NCI-H524 treated with DMSO at 0.1 percent for 48 hours (cell line): ENCODE data around the gene KIF6.
"Not testable (repeated sequence)": the region's sequence is repeated elsewhere in the genome, so short reads cannot be mapped to it uniquely, and the experiment has no call there.

Experiments
- DNase-seq: peaks from one replicate; lab custom pipeline; 2025; lab: John Stamatoyannopoulos, UW

Gene KIF6

DNA sequence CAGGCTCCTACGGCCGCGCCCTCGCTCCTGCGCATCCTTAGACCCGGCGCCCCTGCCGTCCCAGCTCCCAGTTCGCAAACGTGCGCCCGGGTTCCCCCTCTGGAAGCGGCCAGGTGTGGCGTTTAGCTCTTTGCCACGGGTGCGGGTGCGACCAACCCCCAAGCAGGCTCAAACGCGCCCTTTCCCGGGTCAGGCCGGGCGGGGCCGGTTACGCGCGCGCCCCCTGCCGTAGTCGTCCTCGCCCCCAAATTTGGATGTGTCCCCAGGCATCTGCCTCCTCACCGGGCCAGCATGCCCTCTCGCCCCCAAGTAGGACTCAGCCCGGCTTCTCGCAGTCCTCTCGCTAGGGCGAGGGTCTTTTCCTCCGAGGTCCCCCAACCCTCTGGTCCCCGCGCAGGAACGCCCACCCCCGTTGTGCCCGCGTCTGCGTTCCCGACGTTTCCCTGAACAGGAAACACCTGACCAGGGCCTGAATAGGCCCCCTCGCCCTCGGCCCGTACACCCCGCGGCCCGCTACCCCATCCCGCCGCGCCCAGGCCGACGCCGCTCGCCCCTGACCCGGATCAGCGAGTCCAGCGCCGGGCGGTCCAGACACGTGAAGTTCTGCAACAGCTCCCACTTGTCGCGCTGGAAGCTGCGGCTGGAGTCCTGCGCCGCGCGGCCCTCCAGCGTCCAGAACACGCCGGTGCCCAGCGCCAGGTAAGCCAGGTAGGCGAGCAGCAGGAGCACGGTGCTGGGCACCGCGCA is 411.5 kb downstream of the KIF6 start:
- no peak for DNase-seq

- DNase-seq: no peak
Measured at GRCh38 chr6:39312912-39313525, 412.2 kb downstream of the KIF6 start.

- DNase-seq: no peak
Measured at GRCh38 chr6:39310542-39310941, 414.7 kb downstream of the KIF6 start.

DNA sequence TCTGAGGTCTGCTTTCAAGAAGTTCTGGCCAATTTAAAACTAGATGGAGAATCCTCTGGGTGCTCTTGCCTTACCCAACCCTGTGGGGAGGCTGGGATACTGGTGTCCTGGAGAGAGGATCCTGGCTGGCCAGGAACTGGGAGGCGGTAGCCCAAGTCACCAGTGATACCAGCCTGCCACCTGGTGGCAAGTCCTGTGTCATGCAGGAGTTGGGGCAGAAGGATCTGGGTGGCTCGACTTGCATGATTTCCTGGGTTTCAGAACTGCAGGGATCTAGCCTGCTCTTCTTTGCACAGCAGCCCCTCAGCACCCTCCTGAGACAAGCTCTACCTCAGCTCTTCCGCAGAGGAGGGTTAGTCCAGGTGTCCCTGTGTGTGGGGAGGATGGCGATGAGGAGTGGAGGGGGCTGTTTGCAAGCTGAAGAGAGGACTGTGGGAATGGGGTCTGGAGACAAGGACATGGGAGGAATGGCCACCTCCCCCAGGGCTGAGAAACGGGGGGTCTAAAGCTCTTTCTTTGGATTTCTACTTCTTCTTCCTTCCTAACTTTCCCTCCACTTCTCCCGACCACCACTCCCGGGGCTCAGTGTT is 415.2 kb downstream of the KIF6 start:
- no peak for DNase-seq

DNA sequence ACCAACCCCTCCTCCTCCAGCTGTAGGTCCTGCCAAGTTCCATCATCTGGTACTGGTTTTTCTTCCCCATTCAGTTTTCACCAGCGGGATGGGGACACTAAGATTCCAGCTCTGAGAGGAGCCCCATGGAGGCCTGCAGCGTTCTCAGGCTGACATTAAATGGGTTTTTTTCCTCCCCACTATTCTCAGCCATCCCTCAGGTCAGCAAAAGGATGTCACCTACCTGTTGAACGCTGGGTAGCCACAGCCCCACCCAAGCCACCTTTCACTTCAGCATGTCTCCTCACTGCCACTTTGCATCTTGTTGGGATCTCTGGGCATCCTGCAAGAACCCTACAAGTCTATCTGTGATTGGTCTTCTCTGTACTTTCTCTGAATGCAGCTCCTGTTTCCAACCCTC is 417.7 kb downstream of the KIF6 start:
- DNase-seq: no peak

DNA sequence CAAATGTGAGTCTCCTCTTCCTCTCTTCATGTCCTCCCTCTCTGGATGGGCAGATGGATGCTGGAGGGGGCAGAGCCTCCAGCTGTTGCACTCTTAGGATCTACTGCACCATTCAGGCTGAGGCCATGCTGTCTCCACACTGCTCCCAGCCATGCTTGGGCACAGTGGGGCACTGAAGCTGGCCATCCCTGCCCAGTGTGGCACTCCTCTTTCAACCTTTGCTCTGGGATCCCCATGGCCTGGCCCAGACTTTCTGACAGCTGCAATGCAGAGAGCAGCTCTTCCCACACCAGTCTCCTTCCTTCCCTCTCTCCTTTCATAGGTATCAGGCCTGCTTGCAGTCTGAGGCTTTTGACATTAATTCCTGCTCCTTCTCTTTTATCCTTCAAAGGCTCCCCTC is 420.3 kb downstream of the KIF6 start:
- no peak for DNase-seq

GRCh38 chr6:39303425-39304153 is 421.6 kb downstream of the KIF6 start:
- no peak for DNase-seq

DNA sequence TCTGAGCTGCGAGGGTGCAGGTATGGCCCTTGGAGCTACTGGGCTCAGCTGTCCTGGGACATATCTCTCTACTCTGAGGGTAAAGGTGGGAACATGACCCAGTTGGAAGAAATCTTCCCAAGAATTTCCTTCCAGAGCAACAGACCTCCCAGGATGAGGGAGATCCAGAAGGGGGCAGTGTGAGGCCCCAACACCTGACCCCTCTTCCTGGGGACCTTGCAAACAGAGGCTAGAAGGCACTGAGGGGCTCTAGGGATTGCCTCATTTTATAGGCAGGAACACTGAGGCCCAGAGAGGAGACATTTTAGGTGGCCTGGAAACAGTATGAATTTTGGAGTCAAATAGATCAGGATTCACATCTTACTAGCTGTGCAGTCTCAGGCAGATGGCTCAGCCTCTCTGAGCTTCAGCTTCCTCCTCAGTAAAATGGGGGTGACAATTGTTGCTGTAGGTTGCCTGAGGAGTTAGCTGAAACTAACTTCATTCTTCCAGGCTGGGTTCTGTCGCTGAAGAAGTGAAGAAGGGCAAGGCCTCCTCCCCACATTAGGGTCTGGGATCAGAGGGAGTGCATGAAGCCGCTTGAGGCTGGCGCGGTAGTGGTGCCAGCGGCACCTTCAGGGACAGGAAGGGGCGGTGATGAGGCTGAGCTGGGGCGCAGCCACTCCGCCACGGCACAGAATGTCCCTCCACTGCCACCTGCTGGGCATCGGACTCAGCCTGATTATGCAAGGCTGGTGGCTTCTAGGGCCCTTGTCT is 422.4 kb downstream of the KIF6 start:
- no peak for DNase-seq

DNA sequence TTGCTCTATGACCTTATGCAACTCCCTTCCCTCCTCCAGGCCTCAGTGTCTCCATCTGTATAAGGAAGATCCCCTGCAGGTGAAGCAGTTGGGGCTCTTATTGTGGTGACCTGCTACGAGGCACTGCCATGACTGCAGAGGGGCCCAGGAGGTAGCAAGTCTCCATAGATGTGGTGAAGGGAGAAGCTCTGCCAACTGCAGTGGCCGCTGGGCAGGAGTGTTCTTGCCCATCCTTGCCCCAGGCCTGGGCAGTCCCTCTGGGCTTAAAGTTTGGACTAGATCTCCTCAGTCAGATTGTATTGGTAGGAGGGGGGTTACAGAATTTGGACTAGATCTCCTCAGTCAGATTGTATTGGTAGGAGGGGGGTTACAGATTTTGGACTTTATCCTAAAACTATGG is 423.2 kb downstream of the KIF6 start:
- no peak for DNase-seq

DNA sequence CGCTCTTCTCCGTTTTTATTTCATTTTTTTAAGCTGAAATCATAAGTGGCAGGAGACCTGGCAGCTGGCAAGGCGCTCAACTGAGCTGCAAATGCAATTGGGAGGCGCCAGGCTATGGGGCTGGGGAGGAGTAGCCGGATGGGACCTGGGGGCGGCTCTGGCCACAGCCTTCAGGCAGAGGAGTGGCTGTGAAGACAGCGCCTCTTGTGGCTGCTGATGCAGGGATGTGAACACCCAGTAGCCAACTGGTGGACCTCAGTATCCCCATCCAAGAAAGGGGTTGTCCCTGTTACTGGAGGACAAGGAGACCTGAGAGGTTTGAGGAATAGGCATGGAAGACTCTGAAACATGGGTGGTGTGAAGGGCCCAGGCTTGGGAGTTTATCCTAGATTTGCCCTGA is 423.6 kb downstream of the KIF6 start:
- DNase-seq: no peak

DNA sequence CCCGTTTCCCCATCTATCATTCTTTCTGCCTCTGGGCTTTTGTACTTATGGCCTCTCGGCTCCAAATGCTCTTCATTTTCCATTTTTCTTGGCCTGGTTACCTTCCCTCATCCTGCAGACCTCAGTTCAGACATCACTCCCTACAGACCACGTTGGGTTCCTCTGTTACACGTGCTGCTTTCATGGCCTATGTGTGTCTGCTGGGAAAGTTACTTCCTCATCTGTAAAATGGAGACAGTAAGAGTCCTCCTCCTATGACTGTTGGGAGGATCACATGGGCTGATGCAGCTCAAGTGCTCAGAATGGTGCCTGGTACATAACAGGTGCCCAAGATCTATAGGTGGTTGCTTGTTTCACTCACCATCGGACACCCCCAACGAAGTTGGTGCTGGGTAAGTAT is 424.5 kb downstream of the KIF6 start:
- DNase-seq: no peak

DNA sequence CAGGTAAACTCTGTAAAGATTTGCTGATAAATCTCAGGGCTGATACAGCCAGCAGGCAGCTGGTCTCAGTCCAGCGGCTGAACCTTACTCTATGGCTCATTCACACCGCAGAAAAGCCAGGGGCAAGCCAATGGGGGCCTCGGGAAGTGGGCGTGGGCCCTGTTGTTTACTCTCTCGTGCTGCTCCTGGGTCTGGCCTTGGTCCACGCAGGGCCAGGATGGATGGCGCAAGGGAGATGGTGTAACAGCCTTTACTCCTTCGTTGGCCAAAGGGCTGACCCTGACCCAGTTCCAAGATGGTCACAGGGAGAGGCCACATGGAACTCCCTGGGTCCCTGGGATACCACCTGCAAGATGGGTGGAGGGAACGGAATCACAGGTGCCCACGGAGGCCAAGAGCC is 427.1 kb downstream of the KIF6 start:
- no peak for DNase-seq

DNA sequence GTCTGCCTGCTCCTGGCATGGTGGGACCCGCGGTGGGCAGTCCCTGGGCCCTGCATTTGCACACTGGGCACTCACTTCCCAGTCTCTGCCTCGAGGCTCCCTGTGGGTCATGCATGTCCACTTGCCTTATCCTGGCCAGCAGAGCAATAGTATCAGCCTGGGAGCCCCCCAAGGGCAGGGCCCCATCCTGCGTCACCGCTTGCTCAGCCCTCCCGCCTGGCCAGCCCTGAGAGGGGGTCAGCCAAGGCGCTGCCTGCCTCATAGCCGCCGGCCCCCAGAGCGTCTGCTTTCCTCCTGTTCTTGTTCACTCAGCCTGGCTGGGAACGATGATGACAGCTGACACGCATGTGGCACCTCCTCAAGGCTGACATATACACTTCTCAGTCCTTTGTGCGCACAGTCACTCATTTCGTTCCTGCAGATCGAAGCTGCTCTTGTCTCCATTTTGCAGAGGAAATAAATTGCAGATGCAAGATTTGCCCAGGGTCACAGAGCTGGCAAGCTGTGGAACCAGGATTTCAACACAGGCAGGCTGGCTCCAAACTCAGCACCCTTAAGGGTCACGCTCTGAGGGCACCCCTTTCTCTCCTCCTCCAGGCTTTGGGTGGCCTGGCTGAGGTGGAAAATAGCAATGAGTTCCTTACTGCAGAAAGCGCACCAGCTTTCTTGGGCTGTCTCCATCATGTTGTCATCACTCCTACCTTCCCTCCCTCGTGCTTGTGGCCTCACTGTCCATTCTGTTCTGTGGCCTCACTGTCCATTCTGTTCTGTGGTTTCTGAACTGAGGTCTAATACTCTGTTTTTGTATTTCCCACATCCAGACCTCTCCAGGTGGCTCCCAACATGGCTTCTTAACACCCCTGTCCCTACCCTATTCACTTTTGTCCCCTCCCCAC is 428.2 kb downstream of the KIF6 start:
- DNase-seq: no peak

GRCh38 chr6:39295611-39296011 is 429.6 kb downstream of the KIF6 start:
- no peak for DNase-seq

- DNase-seq: no peak
Measured at GRCh38 chr6:39294899-39295298, 430.3 kb downstream of the KIF6 start.

DNA sequence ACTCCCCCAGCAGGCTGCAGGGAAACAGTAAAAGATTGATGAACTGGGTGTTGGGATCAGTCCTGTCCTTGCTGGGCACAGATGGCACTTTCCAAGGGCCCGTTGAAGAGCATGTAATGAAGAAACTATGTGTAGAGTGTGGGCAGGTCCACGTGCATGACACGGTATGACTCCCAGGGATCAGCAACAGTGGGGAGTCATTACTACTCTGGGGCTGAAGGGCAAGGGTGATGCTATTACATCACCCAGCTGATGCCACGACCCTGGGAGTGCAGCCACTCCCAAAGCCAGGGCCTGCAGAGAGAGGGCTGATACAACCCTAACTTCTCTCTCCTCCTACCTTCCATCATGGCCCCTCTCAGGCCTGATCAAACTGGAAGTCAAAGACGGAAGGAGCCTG is 431.1 kb downstream of the KIF6 start:
- DNase-seq: no peak

GRCh38 chr6:39292637-39293036 is 432.6 kb downstream of the KIF6 start:
- DNase-seq: no peak

- DNase-seq: no peak
Measured at GRCh38 chr6:39289490-39289889, 435.7 kb downstream of the KIF6 start.

DNA sequence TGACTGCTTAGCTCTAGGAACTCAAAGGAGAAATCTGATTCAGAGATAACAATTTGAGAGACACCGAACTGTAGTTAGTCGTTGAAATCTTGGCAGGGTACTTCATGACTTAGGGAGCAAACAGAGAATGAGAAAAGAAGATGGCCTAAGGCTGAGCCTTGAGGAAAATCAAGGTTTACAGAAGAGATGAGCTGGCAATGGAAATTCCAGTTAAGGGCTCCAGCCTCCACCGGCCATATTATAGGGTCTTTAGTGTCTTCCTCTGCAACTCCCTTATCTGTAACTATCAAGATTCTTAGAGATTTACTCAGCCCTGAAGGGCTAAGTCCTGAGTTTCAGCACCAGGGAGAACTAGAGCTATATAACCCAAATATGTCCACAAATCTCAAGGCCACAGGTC is 437.6 kb downstream of the KIF6 start:
- DNase-seq: no peak

- DNase-seq: not testable (repeated sequence)
Measured at GRCh38 chr6:39286596-39286995, 438.6 kb downstream of the KIF6 start.

DNA sequence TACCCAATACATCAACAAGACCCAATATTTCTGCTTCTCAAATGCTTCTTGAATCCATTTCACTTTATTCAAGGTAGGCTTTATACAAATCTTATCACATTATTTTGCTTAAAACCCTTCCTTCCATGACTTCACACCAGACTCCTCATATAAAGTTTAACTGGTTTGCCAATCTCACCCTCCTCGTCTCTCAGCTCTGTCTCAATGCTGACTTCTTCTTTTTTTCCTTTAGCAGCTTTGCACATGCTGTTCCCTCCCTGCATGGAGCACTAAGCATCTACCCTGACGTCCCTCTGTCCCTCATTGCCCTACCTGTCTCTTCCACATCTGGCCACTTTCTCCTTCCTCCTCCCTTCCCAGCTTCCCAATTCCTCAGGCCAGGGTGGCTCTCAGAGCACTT is 442.4 kb downstream of the KIF6 start:
- DNase-seq: no peak
